Natural killer cell treated with Interleukin-12 subunit alpha and Interleukin-12 subunit beta and Interleukin-15 and Interleukin-18, amount 100 ng/mL, for 72 hours (primary cell): Measurements from ENCODE around the gene SMIM36. TPM values are rescaled to one million over a fixed set of nuclear protein-coding genes. Genes with fewer than 3 reads are reported as not detected.
"Not testable (repeated sequence)": the region's sequence is repeated elsewhere in the genome, so short reads cannot be mapped to it uniquely, and the experiment has no call there.

Experiments used
- ATAC-seq, 2 donors: fragments of 150-1000 bp; cut with Tn5 transposase in 1 of 2; sonication (Bioruptor Pico), chemical (Tn5 transposase) in 1 of 2; 2 replicates each; pipeline ENCODE4 v1.10.0; 2021
- DNase-seq: peaks from one replicate; pipeline ENCODE4 v3.0.0; 2022; ENCODE audit warnings: low spot score
- H3K27ac Mint-ChIP-seq, 2 donors: 1 replicate in 1 of 2; 2 replicates in 1 of 2; pipeline ENCODE4 v1.8.0; 2022; ENCODE audit warnings: mixed read lengths in 2 of 2, mild to moderate bottlenecking in 1 of 2, moderate library complexity in 1 of 2
- H3K27me3 Mint-ChIP-seq, 2 donors: 1 replicate in 1 of 2; 2 replicates in 1 of 2; pipeline ENCODE4 v1.8.0; 2022; ENCODE audit warnings: mixed read lengths in 2 of 2
- H3K36me3 Mint-ChIP-seq: one replicate; pipeline ENCODE4 v1.8.0; 2022; ENCODE audit warnings: mixed read lengths
- H3K4me1 Mint-ChIP-seq, 2 donors: 1 replicate in 1 of 2; 2 replicates in 1 of 2; pipeline ENCODE4 v1.8.0; 2022; ENCODE audit warnings: low read depth in 2 of 2, mixed read lengths in 2 of 2, mild to moderate bottlenecking in 1 of 2
- H3K4me3 Mint-ChIP-seq: one replicate; pipeline ENCODE4 v1.8.0; 2022; ENCODE audit warnings: mixed read lengths
- H3K9me3 Mint-ChIP-seq: 2 replicates; pipeline ENCODE4 v1.8.0; 2022; ENCODE audit warnings: mixed read lengths
- total RNA-seq, 2 donors: library from RNA; stranded (reverse); gene quantifications; one replicate each; pipeline ENCODE4 v1.2.3, GENCODE V29; 2022

The SMIM36 gene
- total RNA-seq, 2 donors from 2014 or later = not detected

DNA sequence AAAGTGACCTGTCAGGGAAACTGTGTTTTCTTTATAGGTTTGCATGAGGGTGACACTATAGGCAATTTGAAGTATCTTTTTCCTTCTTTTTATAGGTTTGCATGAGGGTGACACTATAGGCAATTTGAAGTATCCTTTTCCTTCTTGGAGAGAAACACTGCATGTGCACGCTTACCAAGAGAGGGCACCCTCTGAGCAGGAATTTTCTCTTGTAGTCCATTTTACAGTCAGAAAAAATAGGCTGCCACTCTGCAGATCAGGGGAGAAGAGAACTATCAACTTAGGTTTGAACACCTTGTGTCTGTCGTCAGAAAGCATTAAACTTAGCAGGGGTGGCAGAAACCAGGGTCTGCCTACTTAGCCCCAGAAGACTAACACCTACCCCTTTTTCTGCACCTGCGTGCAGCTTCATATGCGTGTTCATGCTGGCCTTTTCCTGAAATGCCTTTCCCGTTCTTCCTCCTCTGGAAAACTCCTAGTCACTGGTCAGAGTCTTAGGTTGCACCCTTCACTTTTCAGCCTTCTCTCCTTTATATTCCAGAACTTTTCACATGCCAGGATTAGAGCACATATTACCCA is 16.4 kb upstream of the SMIM36 start:
- Mint-ChIP-seq H3K27me3 (peaks cover 9 to 39% of the 10 kb centered on the region in 2 donors), H3K9me3 (no peaks in the 10 kb centered on the region), H3K4me3 (no peak overlapping the region), H3K27ac (no peak overlapping the region), H3K4me1 (no peaks in the 10 kb centered on the region), H3K36me3 (no peaks in the 10 kb centered on the region)
- DNase-seq (no peak), ATAC-seq (no peak)

GRCh38 chr17:55524440-55525220 is 13.4 kb upstream of the SMIM36 start:
- H3K4me1 Mint-ChIP-seq = no peaks in the 10 kb centered on the region
- DNase-seq (no peak), ATAC-seq (peak in 1 of 2 donors; percentile 49)
- H3K9me3 Mint-ChIP-seq = no peaks in the 10 kb centered on the region
- no peak overlapping the region for H3K27ac Mint-ChIP-seq
- H3K4me3 Mint-ChIP-seq = no peak overlapping the region
- peaks cover 10 to 33% of the 10 kb centered on the region in 2 donors for H3K27me3 Mint-ChIP-seq
- H3K36me3 Mint-ChIP-seq = no peaks in the 10 kb centered on the region

GRCh38 chr17:55523032-55523431 is 11.8 kb upstream of the SMIM36 start:
- H3K27me3 Mint-ChIP-seq = peaks cover 10 to 33% of the 10 kb centered on the region in 2 donors
- DNase-seq, H3K9me3 Mint-ChIP-seq, H3K36me3 Mint-ChIP-seq, H3K4me3 Mint-ChIP-seq, H3K27ac Mint-ChIP-seq, ATAC-seq, H3K4me1 Mint-ChIP-seq: not testable (repeated sequence)

GRCh38 chr17:55521186-55521585 is 9.9 kb upstream of the SMIM36 start:
- Mint-ChIP-seq H3K27ac (no peak overlapping the region), H3K4me1 (no peaks in the 10 kb centered on the region), H3K4me3 (no peak overlapping the region), H3K36me3 (no peaks in the 10 kb centered on the region), H3K9me3 (no peaks in the 10 kb centered on the region), H3K27me3 (peaks cover 10 to 33% of the 10 kb centered on the region in 2 donors)
- no peak for DNase-seq
- ATAC-seq = no peak

GRCh38 chr17:55520402-55520801 is 9.2 kb upstream of the SMIM36 start:
- ATAC-seq (no peak), DNase-seq (no peak)
- no peak overlapping the region for H3K27ac Mint-ChIP-seq
- H3K36me3 Mint-ChIP-seq = no peaks in the 10 kb centered on the region
- no peaks in the 10 kb centered on the region for H3K4me1 Mint-ChIP-seq
- H3K9me3 Mint-ChIP-seq = no peaks in the 10 kb centered on the region
- H3K27me3 Mint-ChIP-seq = peaks cover 12 to 34% of the 10 kb centered on the region in 2 donors
- no peak overlapping the region for H3K4me3 Mint-ChIP-seq

- Mint-ChIP-seq H3K27me3 (peaks cover 10 to 24% of the 10 kb centered on the region in 2 donors), H3K9me3 (no peaks in the 10 kb centered on the region), H3K27ac (no peak overlapping the region), H3K4me1 (peaks cover 0 to 4% of the 10 kb centered on the region in 2 donors), H3K4me3 (no peak overlapping the region), H3K36me3 (no peaks in the 10 kb centered on the region)
- no peak for ATAC-seq
- DNase-seq = no peak
Observed at GRCh38 chr17:55518510-55518909, 7.3 kb upstream of the SMIM36 start.

DNA sequence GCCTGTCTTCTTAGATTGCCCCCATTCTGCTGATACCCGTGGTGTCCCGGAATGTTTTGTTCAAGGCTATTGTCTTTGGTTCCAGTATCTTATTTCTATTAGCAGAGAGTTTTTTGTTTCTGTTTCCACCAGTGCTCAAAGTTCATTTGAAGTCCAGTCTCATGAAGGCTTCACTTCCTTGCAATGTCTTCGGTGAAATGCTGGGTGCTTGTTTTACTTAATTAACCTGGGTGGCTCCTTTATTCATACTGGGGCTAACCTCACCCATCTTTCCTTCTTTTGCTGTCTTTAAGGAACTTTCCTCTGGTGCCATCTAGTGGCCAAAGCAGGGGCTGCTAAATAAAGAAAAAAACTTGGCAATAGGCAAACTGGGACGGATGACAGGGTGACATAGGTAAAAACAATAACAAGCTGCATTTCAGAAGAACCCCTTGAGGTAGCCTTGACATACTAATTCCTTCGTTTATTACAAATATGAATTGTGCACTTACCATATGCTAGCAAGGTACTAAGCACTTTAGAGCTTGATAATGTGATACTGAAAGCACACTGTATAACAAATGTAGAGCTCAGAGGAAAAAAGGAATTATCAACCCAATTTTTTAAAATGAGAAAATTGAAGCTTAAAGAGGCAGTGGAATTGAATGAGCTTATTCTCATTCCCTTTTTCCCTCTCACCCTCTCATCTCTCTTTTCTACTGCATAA is 2.8 kb upstream of the SMIM36 start:
- H3K9me3 Mint-ChIP-seq = no peaks in the 10 kb centered on the region
- no peak overlapping the region for H3K4me3 Mint-ChIP-seq
- no peaks in the 10 kb centered on the region for H3K36me3 Mint-ChIP-seq
- peak in 1 of 2 donors; percentile 70 for ATAC-seq
- H3K4me1 Mint-ChIP-seq = peaks cover 0 to 10% of the 10 kb centered on the region in 2 donors
- no peak overlapping the region for H3K27ac Mint-ChIP-seq
- H3K27me3 Mint-ChIP-seq = peaks cover 13 to 20% of the 10 kb centered on the region in 2 donors
- DNase-seq = no peak

DNA sequence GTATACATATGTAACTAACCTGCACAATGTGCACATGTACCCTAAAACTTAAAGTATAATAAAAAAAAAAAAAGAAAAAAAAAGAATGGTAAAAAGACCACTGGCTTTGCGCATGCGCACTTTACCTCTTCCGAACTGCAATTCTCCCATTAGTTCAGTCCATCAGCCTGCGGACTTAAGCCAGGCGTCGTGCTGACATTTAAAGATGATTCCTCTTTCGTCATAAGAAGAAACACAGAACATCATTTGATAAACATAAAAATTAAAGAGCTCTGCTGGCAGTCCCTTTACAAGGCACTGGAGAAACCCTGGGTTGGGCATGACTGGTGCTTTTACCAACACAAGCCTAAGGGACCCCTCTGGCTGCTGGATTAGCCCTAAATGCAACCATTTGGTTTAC is 3.6 kb downstream of the SMIM36 start:
- H3K4me3 Mint-ChIP-seq, ATAC-seq, DNase-seq, H3K36me3 Mint-ChIP-seq, H3K27ac Mint-ChIP-seq, H3K4me1 Mint-ChIP-seq, H3K9me3 Mint-ChIP-seq: not testable (repeated sequence)
- H3K27me3 Mint-ChIP-seq = peaks cover 8 to 15% of the 10 kb centered on the region in 2 donors

GRCh38 chr17:55501626-55502025 is 9.6 kb downstream of the SMIM36 start:
- not testable (repeated sequence) for H3K9me3 Mint-ChIP-seq, H3K27ac Mint-ChIP-seq, H3K4me3 Mint-ChIP-seq, H3K36me3 Mint-ChIP-seq, H3K4me1 Mint-ChIP-seq, H3K27me3 Mint-ChIP-seq, DNase-seq, ATAC-seq

GRCh38 chr17:55500103-55500502 is 11.1 kb downstream of the SMIM36 start:
- Mint-ChIP-seq H3K9me3 (no peaks in the 10 kb centered on the region), H3K36me3 (no peaks in the 10 kb centered on the region), H3K4me3 (no peak overlapping the region), H3K27me3 (peaks cover 0 to 3% of the 10 kb centered on the region in 2 donors), H3K4me1 (no peaks in the 10 kb centered on the region), H3K27ac (no peak overlapping the region)
- ATAC-seq (no peak), DNase-seq (no peak)

DNA sequence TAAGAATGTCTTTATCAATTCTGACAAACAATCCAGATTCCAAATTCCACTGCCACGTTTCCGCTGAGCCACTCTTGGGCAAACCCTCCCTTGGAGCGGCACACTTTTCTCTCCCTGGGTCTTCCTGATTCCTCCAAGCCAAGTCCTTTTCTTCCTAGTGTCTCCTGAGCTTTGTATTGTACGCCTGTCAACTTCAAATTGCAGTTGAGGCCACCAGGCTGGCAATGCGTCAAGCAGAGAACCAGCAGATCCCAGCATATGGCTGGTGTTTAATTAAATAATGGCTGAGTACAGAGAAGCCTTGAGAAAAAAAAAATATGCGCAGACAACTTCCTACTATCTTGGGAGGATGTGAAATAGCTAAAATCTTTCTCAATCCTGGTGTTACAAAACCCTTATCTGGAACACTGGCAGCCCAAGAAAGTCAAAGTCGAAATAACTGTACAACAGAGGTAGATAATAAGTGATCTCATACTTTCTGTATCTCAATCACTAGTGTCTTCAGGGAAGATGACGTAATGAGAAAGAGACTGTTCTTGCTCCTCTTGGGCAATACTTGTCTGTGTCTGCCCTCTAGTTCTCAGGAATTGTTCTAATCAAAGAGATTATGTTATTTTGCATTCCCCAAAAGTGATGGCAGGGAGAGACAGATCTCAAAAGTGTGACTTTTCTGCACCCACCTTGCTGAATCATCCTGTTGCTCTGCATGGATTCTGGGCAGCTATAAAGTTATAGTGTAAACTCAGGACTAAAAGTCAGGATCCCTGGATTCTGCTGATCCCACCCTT is 15.0 kb downstream of the SMIM36 start:
- Mint-ChIP-seq H3K27me3 (peaks cover 7 to 11% of the 10 kb centered on the region in 2 donors), H3K4me1 (no peaks in the 10 kb centered on the region), H3K36me3 (no peaks in the 10 kb centered on the region), H3K9me3 (no peaks in the 10 kb centered on the region), H3K4me3 (no peak overlapping the region), H3K27ac (no peak overlapping the region)
- ATAC-seq (peak in 1 of 2 donors; percentile 58), DNase-seq (no peak)

DNA sequence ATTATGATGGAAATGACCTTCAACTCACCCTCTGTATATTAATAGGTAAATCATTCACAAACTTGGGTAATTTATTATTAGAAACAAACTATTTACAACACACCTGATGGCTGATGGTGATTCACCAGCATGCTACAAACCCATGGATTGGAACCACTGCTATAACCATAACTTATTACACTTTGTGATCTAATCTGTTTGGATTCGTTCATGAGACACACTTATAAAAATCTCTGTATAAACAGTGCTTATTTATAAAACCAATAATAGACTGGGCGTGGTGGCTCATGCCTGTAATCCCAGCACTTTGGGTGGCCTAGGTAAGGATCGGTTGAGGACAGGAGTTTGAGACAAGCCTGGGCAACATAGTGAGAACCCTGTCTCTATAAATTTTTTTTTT is 16.0 kb downstream of the SMIM36 start:
- Mint-ChIP-seq H3K9me3 (no peaks in the 10 kb centered on the region), H3K4me1 (no peaks in the 10 kb centered on the region), H3K4me3 (no peak overlapping the region), H3K27me3 (peaks cover 7 to 16% of the 10 kb centered on the region in 2 donors), H3K27ac (no peak overlapping the region), H3K36me3 (no peaks in the 10 kb centered on the region)
- ATAC-seq (no peak), DNase-seq (no peak)

DNA sequence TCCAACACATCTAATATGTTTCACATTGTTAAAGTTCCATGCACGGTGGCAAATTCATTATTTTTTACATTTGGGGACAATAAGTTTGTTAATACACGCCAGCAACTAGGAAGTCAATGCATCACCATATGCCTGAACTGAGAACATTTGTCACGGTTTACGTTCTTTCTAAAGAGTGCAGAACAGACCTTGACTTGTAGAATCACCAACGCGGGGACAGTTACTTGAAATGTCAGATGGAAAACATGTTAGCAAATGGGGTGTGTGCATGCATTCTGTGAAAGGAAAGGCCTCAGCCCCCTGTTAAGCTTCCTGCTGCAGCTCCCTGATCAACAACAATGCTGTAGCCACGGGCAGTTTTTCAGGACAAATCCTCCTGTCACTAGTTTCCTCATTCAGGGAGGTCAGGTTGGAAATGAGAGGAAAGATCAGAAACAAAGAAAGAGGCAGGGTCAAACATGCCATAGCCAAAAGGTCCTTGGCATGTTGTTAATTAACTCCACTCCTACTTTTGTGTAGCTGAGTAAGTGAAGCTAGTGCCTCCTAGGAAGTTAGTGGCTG is 18.4 kb downstream of the SMIM36 start:
- no peak overlapping the region for H3K27ac Mint-ChIP-seq
- no peak for ATAC-seq
- peaks cover 7 to 19% of the 10 kb centered on the region in 2 donors for H3K27me3 Mint-ChIP-seq
- no peaks in the 10 kb centered on the region for H3K4me1 Mint-ChIP-seq
- H3K9me3 Mint-ChIP-seq = no peaks in the 10 kb centered on the region
- no peaks in the 10 kb centered on the region for H3K36me3 Mint-ChIP-seq
- no peak overlapping the region for H3K4me3 Mint-ChIP-seq
- DNase-seq = no peak
